OCI-LY1 (cell line): ENCODE measurements around the gene RASSF8.

Source experiments
- H2AFZ ChIP-seq: fragments of 200-600 bp; sonication (generic), shearing (Covaris generic); 2 replicates; pipeline ENCODE4 v1.6.0; 2014; ENCODE audit warnings: antibody characterized with exemption, mild to moderate bottlenecking, low read length
- H3F3A ChIP-seq: fragments of 200-600 bp; sonication (generic), shearing (Covaris generic); 2 replicates; pipeline ENCODE4 v1.6.0; 2014; ENCODE audit warnings: mild to moderate bottlenecking, antibody characterized with exemption, low read length, moderate library complexity; ENCODE audit not compliant: insufficient read depth
- H3K27ac ChIP-seq: fragments of 200-600 bp; sonication (generic); 2 replicates; pipeline ENCODE4 v1.5.1; 2014; ENCODE audit warnings: low read length, mixed run types, mild to moderate bottlenecking, low read depth; ENCODE audit not compliant: poor library complexity, severe bottlenecking
- H3K27me3 ChIP-seq: fragments of 200-600 bp; sonication (generic); 2 replicates; pipeline ENCODE4 v1.6.0; 2014; ENCODE audit warnings: antibody characterized with exemption, mild to moderate bottlenecking, low read length, moderate library complexity; ENCODE audit not compliant: insufficient read depth
- H3K36me3 ChIP-seq: fragments of 200-600 bp; sonication (generic); 2 replicates; pipeline ENCODE4 v1.6.1; 2014; ENCODE audit warnings: mild to moderate bottlenecking, antibody characterized with exemption, low read length, moderate library complexity, mixed read lengths; ENCODE audit not compliant: insufficient read depth
- H3K4me1 ChIP-seq: fragments of 200-600 bp; sonication (generic); 2 replicates; pipeline ENCODE4 v1.5.1; 2014; ENCODE audit warnings: mild to moderate bottlenecking, low read length, moderate library complexity; ENCODE audit not compliant: insufficient read depth, severe bottlenecking
- H3K4me2 ChIP-seq: fragments of 200-600 bp; sonication (generic), shearing (Covaris generic); 2 replicates; pipeline ENCODE4 v1.6.1; 2014; ENCODE audit warnings: low read length
- H3K4me3 ChIP-seq: fragments of 200-600 bp; sonication (generic); 2 replicates; pipeline ENCODE4 v1.5.1; 2014; ENCODE audit warnings: low read length, low read depth, mild to moderate bottlenecking, mixed read lengths; ENCODE audit not compliant: poor library complexity, severe bottlenecking
- H3K79me2 ChIP-seq: fragments of 200-600 bp; shearing (Covaris generic); 2 replicates; pipeline ENCODE4 v1.6.1; 2016; ENCODE audit warnings: mixed run types, low read length, mixed read lengths; ENCODE audit not compliant: insufficient read depth
- H3K9ac ChIP-seq: fragments of 200-600 bp; sonication (generic), shearing (Covaris generic); 2 replicates; pipeline ENCODE4 v1.6.1; 2014; ENCODE audit warnings: mild to moderate bottlenecking, low read length, mixed read lengths
- H3K9me2 ChIP-seq: fragments of 200-600 bp; sonication (generic), shearing (Covaris generic); 2 replicates; pipeline ENCODE4 v1.6.1; 2014; ENCODE audit warnings: low read depth, mild to moderate bottlenecking, low read length, mixed read lengths
- H3K9me3 ChIP-seq: fragments of 200-600 bp; shearing (Covaris generic); 2 replicates; pipeline ENCODE4 v1.6.1; 2014; ENCODE audit warnings: low read length, mixed read lengths
- H4K20me1 ChIP-seq: fragments of 200-600 bp; sonication (generic), shearing (Covaris generic); 2 replicates; pipeline ENCODE4 v1.6.0; 2016; ENCODE audit warnings: mild to moderate bottlenecking, low read length; ENCODE audit not compliant: insufficient read depth
- CTCF ChIP-seq: fragments of 200-600 bp; sonication (generic), shearing (Covaris generic); IDR thresholded peaks from 2 replicates; pipeline ENCODE4 v1.5.1; 2017; ENCODE audit warnings: mild to moderate bottlenecking, antibody characterized with exemption, low read length, moderate library complexity, mixed read lengths
- EZH2 ChIP-seq: fragments of 200-600 bp; sonication (generic), shearing (Covaris generic); IDR thresholded peaks from 2 replicates; pipeline ENCODE4 v1.8.0; 2017; ENCODE audit warnings: borderline replicate concordance, mixed run types, mild to moderate bottlenecking, antibody characterized with exemption, low read length, moderate library complexity, mixed read lengths

Gene RASSF8

GRCh38 chr12:26102953-26103352 is 144.5 kb downstream of the RASSF8 start:
- Histone ChIP-seq H3K36me3 (no peaks in the 10 kb centered on the region), H3K79me2 (no peaks in the 10 kb centered on the region), H3F3A (no peaks in the 10 kb centered on the region), H3K4me3 (no peak overlapping the region), H2AFZ (no peak overlapping the region), H3K4me1 (no peaks in the 10 kb centered on the region), H3K9me3 (no peaks in the 10 kb centered on the region), H3K27ac (no peak overlapping the region), H3K27me3 (no peaks in the 10 kb centered on the region), H3K9ac (no peak overlapping the region), H3K4me2 (no peak overlapping the region), H3K9me2 (no peaks in the 10 kb centered on the region), H4K20me1 (no peaks in the 10 kb centered on the region)
- TF ChIP-seq CTCF (no peak), EZH2 (no peak)

DNA sequence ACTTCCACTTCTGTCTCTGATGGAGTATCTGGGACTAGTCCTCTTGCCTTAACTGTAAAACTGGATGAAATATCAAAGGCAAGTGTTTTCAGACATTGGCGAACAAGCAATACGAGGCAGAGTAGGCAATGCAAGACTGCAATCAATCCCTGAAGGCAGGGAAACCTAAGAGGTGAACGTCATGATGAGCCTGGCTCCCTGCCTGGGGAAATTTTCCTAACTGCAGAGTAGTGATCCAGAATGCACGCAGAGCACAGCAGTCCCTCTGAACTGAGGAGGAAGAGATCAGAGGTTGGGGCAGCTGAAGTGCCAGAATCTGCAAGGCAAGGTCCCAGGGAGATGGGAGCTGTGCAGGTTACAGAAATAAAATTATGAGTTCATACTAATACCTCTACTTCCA is 147.9 kb downstream of the RASSF8 start:
- no peak overlapping the region for H3K4me3 ChIP-seq
- no peaks in the 10 kb centered on the region for H3K9me2 ChIP-seq
- H3K27ac ChIP-seq, result no peak overlapping the region
- no peak overlapping the region for H3K4me2 ChIP-seq
- H3K9ac ChIP-seq, result no peak overlapping the region
- no peak overlapping the region for H2AFZ ChIP-seq
- no peaks in the 10 kb centered on the region for H3K36me3 ChIP-seq
- H3K4me1 ChIP-seq, result no peaks in the 10 kb centered on the region
- H3K27me3 ChIP-seq, result no peaks in the 10 kb centered on the region
- TF ChIP-seq CTCF, result no peak
- TF ChIP-seq EZH2, result no peak
- no peaks in the 10 kb centered on the region for H3F3A ChIP-seq
- H4K20me1 ChIP-seq, result no peaks in the 10 kb centered on the region
- H3K9me3 ChIP-seq, result no peaks in the 10 kb centered on the region
- no peaks in the 10 kb centered on the region for H3K79me2 ChIP-seq

GRCh38 chr12:26108915-26109314 is 150.4 kb downstream of the RASSF8 start:
- Histone ChIP-seq H3K9ac (no peak overlapping the region), H3K4me1 (peaks cover 10% of the 10 kb centered on the region), H3K9me2 (no peaks in the 10 kb centered on the region), H3K4me2 (no peak overlapping the region), H4K20me1 (no peaks in the 10 kb centered on the region), H3K4me3 (no peak overlapping the region), H3K27ac (no peak overlapping the region), H2AFZ (no peak overlapping the region), H3K9me3 (no peaks in the 10 kb centered on the region), H3F3A (no peaks in the 10 kb centered on the region), H3K79me2 (no peaks in the 10 kb centered on the region), H3K36me3 (no peaks in the 10 kb centered on the region), H3K27me3 (no peaks in the 10 kb centered on the region; the same call in 1 of the 2 replicates)
- no peak for TF ChIP-seq CTCF
- no peak for TF ChIP-seq EZH2
